Tibial nerve (tissue), 3 donors: Measurements from ENCODE around the gene TSPAN3.

Source experiments
- CTCF ChIP-seq, 5 experiments: fragments of 200-600 bp in 3 of 5; fragments of 450-650 bp in 2 of 5; sonication (generic) in 3 of 5; IDR thresholded peaks; one replicate each; pipeline ENCODE4 v1.5.1; 2016 to 2019; ENCODE audit warnings: antibody characterized with exemption in 5 of 5, mild to moderate bottlenecking in 3 of 5, moderate library complexity in 2 of 5
- POLR2A ChIP-seq, 2 donors: fragments of 450-650 bp; IDR thresholded peaks; one replicate each; pipeline ENCODE4 v1.6.1; 2017; ENCODE audit warnings: antibody characterized with exemption in 2 of 2, mild to moderate bottlenecking in 2 of 2, moderate library complexity in 2 of 2

GRCh38 chr15:77067691-77068367, 3.1 kb downstream of the TSPAN3 start:
- TF ChIP-seq POLR2A (IDR thresholded peaks at IDR 0.05) (no peak), CTCF (IDR thresholded peaks at IDR 0.05) (no peak)
